Muscle of back (tissue), 11 donors: ENCODE results near the gene P2RX6. TPM values are rescaled to one million over a fixed set of nuclear protein-coding genes. Genes with fewer than 3 reads are reported as not detected.

ENCODE experiments used
- DNase-seq, 3 donors: peaks; one replicate each; pipeline versions ENCODE4 v3.0.0 to v3.0.0-alpha.2; 2013
- polyA plus RNA-seq, 10 donors: library from polyadenylated mRNA; unstranded; fragments of 120-200 nt; gene quantifications; one replicate each; pipeline ENCODE4 v1.2.1, GENCODE V29; 2013; ENCODE audit not compliant: insufficient read length in 10 of 10

The P2RX6 gene
- polyA plus RNA-seq, 10 donors, result 9.8 to 20.6 (median 17.5) TPM

DNA sequence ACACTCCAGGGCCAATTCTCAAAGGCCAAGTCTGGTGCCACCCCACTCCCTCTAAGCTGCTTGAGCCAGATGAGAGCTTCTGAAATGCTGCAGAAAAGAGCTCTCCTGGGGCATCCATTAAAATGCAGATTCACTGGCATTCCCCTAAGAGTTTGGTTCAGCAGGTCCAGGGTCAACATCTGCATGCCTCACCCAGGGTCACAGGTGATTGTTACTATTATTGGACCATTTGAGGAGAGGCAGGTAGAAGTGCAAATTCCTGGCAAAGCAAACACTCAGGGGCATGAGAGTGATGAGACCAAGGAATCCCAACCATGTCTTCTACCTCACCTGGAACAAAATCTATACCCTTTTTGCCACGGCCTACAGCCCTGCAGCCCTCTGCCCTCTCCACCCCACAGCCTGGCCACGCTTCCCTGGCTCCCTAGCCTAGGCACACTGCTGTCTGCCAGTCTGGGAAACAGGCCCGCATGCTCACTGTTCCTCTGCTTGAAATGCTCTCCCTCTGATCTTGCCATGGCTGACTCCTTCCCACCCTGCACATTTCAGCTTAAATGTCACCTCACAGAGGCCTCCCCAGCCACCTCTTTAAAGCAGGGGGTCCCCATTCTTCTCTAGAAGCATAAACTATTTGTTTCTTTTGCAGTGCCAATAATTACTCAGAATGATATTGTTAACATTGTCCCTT, 4.4 kb upstream of the P2RX6 start:
- DNase-seq, result no peak

- DNase-seq, result no peak
Measured at GRCh38 chr22:21012446-21013407, 2.2 kb upstream of the P2RX6 start.

DNA sequence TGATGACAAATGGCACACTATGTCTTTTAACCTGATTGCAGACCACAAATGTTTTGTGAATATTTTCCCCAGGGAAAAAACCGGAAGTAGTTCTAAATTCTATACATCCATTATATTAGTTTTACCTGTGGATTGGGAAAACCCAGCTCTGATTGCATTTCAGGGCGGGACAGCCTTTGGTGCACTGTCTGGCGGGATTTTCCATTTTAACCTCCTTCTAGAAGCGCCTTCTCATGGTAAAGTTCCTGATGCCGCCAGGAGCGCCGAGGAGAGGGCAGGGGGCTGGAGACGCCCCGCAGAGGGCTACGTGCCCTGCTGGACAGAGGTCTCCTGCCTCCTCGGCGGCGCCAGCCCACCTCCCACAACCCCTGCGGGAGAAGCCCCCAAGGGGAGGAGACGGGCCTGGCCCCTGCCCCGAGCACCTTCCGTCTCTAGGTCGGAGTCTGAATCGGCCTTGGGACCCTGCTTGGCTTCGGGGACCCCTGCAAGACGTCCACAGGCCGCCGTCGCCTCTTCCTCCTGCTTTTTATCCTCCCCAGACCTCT, 1.2 kb upstream of the P2RX6 start:
- DNase-seq, result no peak

DNA sequence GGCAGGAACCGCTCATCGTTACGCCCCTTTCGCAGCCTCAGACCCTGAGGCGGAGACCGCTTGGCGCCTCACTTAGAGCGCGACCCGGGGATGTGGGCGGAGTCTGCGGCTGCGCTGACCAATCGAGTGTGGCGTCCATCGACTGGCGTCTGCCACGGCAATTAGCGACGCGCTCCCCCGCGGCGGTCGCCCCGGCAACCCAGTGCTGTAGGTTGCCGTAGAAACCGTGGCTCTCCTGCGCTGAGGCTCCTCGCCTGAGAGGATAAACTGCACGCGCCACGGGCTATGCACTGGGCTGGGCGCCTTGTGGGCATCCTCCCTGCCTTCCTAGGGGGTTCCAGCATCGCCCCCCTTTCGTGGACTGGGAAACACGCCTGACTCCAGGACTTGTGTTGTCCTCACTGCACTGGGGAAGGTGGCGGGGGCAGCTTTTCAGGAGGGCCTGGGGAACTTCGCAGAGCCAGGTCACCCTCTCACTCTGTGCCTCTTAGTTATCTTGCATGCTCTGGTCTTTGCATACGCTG, 701 bp upstream of the P2RX6 start:
- DNase-seq, result peak; percentile 88 to 96 (median 90)

- peak in 1 of 3 donors; percentile 23 for DNase-seq
Measured at GRCh38 chr22:21015466-21016006, 571 bp downstream of the P2RX6 start.

- DNase-seq, result no peak
Measured at GRCh38 chr22:21016644-21017420, 1.9 kb downstream of the P2RX6 start.

DNA sequence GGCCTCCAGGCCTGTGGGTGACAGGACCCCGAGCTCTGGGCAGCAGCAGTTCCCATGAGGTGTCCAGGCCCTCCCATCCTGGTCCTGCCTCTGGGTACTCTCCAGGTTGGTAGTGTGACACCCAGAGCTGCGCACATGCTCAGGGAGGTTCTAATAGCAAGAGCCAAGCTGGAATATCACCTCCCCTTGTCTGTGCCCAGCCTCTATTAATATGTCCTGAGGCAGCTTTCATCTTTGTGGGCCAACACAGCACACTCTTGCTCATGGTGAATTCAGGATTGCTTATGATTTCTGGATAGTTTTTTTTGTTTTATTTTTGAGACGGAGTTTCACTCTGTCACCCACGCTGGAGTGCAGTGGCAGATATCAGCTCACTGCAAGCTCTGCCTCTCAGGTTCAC, 3.3 kb downstream of the P2RX6 start:
- DNase-seq, result no peak

- no peak for DNase-seq
Measured at GRCh38 chr22:21020802-21021429, 6.0 kb downstream of the P2RX6 start.

GRCh38 chr22:21022507-21022906, 7.5 kb downstream of the P2RX6 start:
- no peak for DNase-seq

- no peak for DNase-seq
Measured at GRCh38 chr22:21022955-21023614, 8.1 kb downstream of the P2RX6 start.

GRCh38 chr22:21025266-21025665, 10.3 kb downstream of the P2RX6 start:
- DNase-seq, result no peak

DNA sequence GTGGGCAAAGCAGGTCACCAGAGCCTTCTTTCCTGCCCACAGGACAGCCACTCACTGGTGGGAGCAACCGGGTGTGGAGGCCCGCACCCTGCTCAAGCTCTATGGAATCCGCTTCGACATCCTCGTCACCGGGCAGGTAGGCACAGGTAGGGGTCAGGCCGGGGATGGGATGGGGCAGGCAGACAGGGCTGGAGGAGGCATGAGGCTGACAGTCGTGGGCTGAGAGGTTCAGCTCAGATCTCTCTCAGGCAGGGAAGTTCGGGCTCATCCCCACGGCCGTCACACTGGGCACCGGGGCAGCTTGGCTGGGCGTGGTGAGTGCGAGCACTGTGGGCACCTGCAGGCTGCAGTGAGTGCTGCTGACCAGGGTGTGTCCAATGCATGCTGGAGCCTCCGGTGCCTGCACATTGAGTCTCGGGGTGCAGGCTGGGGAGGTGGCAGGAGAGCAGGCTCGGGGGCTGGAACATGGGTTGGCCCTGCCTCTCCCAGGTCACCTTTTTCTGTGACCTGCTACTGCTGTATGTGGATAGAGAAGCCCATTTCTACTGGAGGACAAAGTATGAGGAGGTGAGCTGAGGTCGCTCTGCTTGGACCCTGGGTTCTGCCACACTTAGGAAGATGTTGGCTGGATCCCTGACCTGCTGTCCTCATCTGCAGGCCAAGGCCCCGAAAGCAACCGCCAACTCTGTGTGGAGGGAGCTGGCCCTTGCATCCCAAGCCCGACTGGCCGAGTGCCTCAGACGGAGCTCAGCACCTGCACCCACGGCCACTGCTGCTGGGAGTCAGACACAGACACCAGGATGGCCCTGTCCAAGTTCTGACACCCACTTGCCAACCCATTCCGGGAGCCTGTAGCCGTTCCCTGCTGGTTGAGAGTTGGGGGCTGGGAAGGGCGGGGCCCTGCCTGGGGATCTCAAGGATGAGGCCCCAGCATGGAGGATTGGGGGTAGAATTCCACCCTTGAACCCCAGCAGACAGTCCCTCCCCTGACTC, 11.1 kb downstream of the P2RX6 start:
- DNase-seq, result no peak

DNA sequence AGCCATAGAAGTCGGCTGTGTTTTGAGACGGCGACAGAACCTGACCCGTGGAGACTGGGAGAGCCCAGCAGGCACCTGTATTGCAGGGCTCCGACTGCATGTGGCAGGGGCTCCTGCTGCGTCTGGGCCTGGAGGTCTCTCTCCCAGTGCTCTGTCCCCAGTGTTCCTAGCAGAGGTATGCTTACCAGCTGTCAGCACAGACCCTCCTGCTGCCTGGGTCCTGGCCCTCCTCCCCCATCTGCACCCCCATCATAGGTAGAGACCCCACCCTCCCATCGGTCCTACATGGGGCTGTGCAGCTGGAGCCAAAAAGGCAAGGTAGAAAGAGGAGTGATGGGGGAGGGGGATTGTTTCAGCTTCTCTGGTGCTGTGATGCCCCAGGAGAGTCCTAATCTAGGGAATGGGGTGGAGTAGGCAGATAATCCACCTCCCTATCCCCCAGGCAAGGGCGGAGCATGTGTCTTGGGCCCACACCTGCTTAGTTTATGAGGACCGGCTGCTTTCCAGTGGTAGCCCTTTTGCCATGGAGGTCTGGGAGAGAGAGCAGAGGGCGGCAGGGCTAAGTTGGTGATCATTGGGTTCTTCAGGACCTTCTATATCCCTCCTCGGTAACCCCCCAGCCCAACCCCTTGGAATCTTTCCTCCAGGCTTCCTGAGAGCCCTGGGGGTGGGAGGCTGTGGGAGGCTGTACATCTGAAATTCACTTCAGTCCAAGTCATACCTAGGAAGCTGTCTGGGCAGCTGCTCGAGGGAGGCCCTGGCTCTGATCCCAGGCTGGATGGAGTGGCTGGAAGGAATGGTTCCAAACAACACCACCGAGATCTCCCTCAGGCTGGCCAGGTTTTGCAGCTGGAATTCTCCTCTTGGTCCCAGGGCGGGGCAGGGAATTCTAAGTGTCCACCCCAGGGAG, 12.1 kb downstream of the P2RX6 start:
- peak in 1 of 3 donors; percentile 61 for DNase-seq

DNA sequence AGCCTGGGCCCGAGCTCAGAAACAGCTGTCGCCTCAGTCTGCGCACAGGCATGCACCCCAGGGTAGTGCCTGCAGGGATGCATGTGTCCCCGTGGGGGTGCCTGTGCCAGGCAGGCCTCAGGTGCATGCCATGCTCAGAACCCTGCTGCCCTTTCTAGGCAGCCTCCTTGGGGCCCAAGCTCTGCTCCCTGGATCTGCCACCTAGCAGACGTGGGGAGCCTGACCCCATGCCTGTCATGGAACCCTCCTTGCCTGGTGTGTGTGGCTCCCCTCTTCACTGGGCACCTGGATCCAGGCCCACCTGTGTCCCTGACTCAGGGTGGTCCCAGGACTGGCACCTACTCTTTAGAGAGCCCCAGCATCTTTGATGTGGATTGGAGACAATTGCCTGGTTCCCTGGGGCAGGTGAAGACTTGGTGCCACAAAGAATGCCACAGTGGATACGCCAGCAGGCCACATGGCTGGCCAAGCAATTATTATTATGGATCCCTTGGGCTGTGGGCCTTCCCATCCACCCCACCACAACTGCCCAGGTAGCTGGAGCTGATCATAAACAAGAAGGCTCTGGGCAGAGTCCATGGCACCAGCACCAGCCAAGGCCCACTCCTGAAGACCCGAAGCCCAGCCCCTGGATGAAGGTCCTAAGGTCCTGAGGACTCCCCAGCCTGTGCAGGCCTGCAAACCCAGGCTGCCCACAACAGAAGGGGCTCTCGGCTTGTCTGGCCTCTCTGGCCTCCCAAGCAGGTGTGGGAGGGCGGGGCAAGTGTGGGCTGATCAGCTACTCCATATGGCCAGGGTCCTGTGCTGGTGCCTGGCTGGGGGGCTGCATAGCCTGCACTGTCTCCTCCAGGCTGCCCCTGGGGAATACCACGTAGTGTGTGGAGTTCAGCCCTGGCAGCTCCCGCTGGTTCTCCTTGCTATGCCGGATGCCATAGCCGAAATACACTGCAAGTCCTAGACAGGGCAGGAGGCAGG, 13.6 kb downstream of the P2RX6 start:
- DNase-seq, result no peak

- DNase-seq, result no peak
Measured at GRCh38 chr22:21029486-21030025, 14.6 kb downstream of the P2RX6 start.

DNA sequence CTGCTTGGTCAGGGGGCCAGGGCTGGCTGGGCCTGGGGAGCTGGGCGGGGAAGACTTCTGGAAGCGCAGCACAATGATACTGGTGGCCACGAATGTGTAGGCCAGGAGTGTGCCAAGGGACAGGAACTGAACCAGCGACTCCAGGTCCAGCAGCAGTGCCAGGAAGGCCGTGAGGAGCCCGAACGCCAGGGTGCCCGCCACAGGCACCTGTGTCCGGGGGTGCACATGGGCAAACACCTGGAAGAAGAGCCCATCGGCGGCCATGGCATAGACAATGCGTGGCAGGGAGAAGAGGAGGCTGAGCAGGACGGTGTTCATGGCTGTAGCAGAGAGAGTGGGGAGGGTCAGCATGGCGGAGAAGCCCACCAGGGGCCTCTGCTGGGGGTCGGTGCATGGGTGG, 15.1 kb downstream of the P2RX6 start:
- DNase-seq, result no peak
